WI38 (cell line): ENCODE results near the gene CREG1.

Source experiments
- H3K4me3 ChIP-seq: 2 replicates; pipeline ENCODE4 v1.5.1; 2011; ENCODE audit warnings: low read depth, mild to moderate bottlenecking, control low read depth, low read length
- TF ChIP-seq, protein P1 (sequence below): IDR thresholded peaks from 2 replicates; pipeline ENCODE4 v1.5.1; 2012; ENCODE audit warnings: low read depth, mild to moderate bottlenecking, control low read depth, low read length

Gene CREG1

GRCh38 chr1:167518331-167518700 is 35.2 kb downstream of the CREG1 start, which contains the start of gene CD247:
CD247 (minus strand) TSS chr1:167518529; CDS start chr1:167518465, 64 bp downstream.
- H3K4me3 ChIP-seq = no peak within 1 kb of the TSS
- TF ChIP-seq, protein P1, sequence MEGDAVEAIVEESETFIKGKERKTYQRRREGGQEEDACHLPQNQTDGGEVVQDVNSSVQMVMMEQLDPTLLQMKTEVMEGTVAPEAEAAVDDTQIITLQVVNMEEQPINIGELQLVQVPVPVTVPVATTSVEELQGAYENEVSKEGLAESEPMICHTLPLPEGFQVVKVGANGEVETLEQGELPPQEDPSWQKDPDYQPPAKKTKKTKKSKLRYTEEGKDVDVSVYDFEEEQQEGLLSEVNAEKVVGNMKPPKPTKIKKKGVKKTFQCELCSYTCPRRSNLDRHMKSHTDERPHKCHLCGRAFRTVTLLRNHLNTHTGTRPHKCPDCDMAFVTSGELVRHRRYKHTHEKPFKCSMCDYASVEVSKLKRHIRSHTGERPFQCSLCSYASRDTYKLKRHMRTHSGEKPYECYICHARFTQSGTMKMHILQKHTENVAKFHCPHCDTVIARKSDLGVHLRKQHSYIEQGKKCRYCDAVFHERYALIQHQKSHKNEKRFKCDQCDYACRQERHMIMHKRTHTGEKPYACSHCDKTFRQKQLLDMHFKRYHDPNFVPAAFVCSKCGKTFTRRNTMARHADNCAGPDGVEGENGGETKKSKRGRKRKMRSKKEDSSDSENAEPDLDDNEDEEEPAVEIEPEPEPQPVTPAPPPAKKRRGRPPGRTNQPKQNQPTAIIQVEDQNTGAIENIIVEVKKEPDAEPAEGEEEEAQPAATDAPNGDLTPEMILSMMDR = no peak

GRCh38 chr1:167517535-167518330 is 35.8 kb downstream of the CREG1 start:
- TF ChIP-seq, protein P1 = no peak
- no peak overlapping the region for H3K4me3 ChIP-seq

- TF ChIP-seq, protein P1 = no peak
- no peak overlapping the region for H3K4me3 ChIP-seq
Observed at GRCh38 chr1:167516404-167517388, 36.9 kb downstream of the CREG1 start.

DNA sequence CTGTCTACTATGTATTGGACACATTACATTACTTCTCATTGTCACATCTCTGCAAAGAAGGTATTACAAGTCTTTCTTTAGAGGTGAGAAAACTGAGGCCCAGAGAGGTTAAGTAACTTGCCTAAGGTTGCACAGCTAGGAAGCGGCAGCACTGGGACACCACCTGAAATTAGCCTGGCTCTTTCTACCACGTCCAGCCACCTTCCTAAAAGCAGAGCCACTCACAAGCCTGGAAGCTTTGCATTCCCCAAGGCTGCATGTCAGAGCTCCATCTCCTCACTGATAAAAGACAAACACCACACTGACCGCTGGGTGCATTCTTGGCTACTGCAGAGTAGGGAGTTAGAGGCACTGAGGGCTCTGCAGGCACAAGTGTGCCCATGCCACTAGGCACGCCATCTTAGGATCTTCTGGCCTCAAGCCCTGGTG is 37.7 kb downstream of the CREG1 start:
- no peak overlapping the region for H3K4me3 ChIP-seq
- TF ChIP-seq, protein P1 = no peak

- H3K4me3 ChIP-seq = no peak overlapping the region
Observed at GRCh38 chr1:167515461-167515860, 38.1 kb downstream of the CREG1 start.

GRCh38 chr1:167514288-167514687 is 39.3 kb downstream of the CREG1 start:
- TF ChIP-seq, protein P1 = no peak
- no peak overlapping the region for H3K4me3 ChIP-seq

More at GRCh38 chr1:167515461-167515860, 38.1 kb downstream of the CREG1 start:
- TF ChIP-seq, protein P1 = no peak
